Trophoblast cell (in vitro differentiated cells and primary cell): ENCODE results near the gene VCAN.

Experiments
- DNase-seq, 2 donors: peaks; one replicate each; pipeline ENCODE4 v3.0.0-alpha.2; 2016
- H2AFZ ChIP-seq: 2 replicates; pipeline ENCODE4 v1.6.1; 2013; ENCODE audit warnings: low read length, moderate library complexity, mild to moderate bottlenecking; ENCODE audit not compliant: insufficient read depth, poor library complexity
- H2AK5ac ChIP-seq: 2 replicates; pipeline ENCODE4 v1.6.1; 2013; ENCODE audit warnings: mild to moderate bottlenecking, low read length
- H2BK120ac ChIP-seq: 2 replicates; pipeline ENCODE4 v1.6.1; 2013; ENCODE audit warnings: low read length, mild to moderate bottlenecking, moderate library complexity; ENCODE audit not compliant: insufficient read depth, poor library complexity
- H2BK12ac ChIP-seq: 2 replicates; pipeline ENCODE4 v1.6.1; 2013; ENCODE audit warnings: mild to moderate bottlenecking, low read length, moderate library complexity
- H2BK5ac ChIP-seq: 2 replicates; pipeline ENCODE4 v1.6.1; 2013; ENCODE audit warnings: low read length, low read depth, moderate library complexity, mild to moderate bottlenecking; ENCODE audit not compliant: poor library complexity
- H3K14ac ChIP-seq: 2 replicates; pipeline ENCODE4 v1.6.1; 2013; ENCODE audit warnings: mild to moderate bottlenecking, low read length
- H3K18ac ChIP-seq: 2 replicates; pipeline ENCODE4 v1.6.1; 2013; ENCODE audit warnings: mild to moderate bottlenecking, low read length
- H3K23ac ChIP-seq: 2 replicates; pipeline ENCODE4 v1.6.1; 2013; ENCODE audit warnings: low read length
- H3K27ac ChIP-seq: 2 replicates; pipeline ENCODE4 v1.5.1; 2013; ENCODE audit warnings: low read depth, mild to moderate bottlenecking, inconsistent platforms, low read length, moderate library complexity
- H3K27me3 ChIP-seq: 2 replicates; pipeline ENCODE4 v1.6.1; 2013; ENCODE audit warnings: inconsistent platforms, mild to moderate bottlenecking, low read length, moderate library complexity; ENCODE audit not compliant: insufficient read depth
- H3K36me3 ChIP-seq, 2 experiments: 1 replicate in 1 of 2; 2 replicates in 1 of 2; pipeline ENCODE4 v1.6.1; 2013; ENCODE audit warnings: low read length in 2 of 2, mild to moderate bottlenecking in 2 of 2, moderate library complexity in 1 of 2; ENCODE audit not compliant: insufficient read depth in 2 of 2, control insufficient read depth in 1 of 2
- H3K4ac ChIP-seq: 2 replicates; pipeline ENCODE4 v1.6.1; 2013; ENCODE audit warnings: low read depth, mild to moderate bottlenecking, low read length, moderate library complexity
- H3K4me1 ChIP-seq, 2 experiments: 1 replicate in 1 of 2; 2 replicates in 1 of 2; pipeline ENCODE4 v1.6.1; 2013; ENCODE audit warnings: low read length in 2 of 2, mild to moderate bottlenecking in 2 of 2, moderate library complexity in 1 of 2; ENCODE audit not compliant: insufficient read depth in 2 of 2, control insufficient read depth in 1 of 2
- H3K4me2 ChIP-seq: 2 replicates; pipeline ENCODE4 v1.6.1; 2013; ENCODE audit warnings: inconsistent platforms, mild to moderate bottlenecking, low read length, moderate library complexity
- H3K4me3 ChIP-seq: 2 replicates; pipeline ENCODE4 v1.5.1; 2013; ENCODE audit warnings: mild to moderate bottlenecking, low read depth, low read length, inconsistent platforms
- H3K79me1 ChIP-seq: one replicate; pipeline ENCODE4 v1.6.1; 2013; ENCODE audit warnings: low read length
- H3K79me2 ChIP-seq: 2 replicates; pipeline ENCODE4 v1.6.1; 2013; ENCODE audit warnings: low read length, mild to moderate bottlenecking; ENCODE audit not compliant: control insufficient read depth, insufficient read depth, poor library complexity
- H3K9ac ChIP-seq: 2 replicates; pipeline ENCODE4 v1.6.1; 2013; ENCODE audit warnings: mild to moderate bottlenecking, low read length
- H3K9me3 ChIP-seq: 2 replicates; pipeline ENCODE4 v1.6.1; 2013; ENCODE audit warnings: low read depth, mild to moderate bottlenecking, control low read depth, inconsistent platforms, low read length; ENCODE audit not compliant: insufficient read depth
- H4K12ac ChIP-seq: 2 replicates; pipeline ENCODE4 v1.6.1; 2013; ENCODE audit warnings: low read depth, mild to moderate bottlenecking, low read length, moderate library complexity
- H4K8ac ChIP-seq: 2 replicates; pipeline ENCODE4 v1.6.1; 2013; ENCODE audit warnings: low read depth, mild to moderate bottlenecking, low read length, moderate library complexity
- H4K91ac ChIP-seq: one replicate; pipeline ENCODE4 v1.6.1; 2013; ENCODE audit warnings: low read depth, mild to moderate bottlenecking, low read length, moderate library complexity
- WGBS: extraction: QIAGEN DNeasy Blood & Tissue Kit; methylation state at CpG from one replicate; pipeline ENCODE4 v1.1.7; 2013; ENCODE audit warnings: missing lambda C conversion rate; ENCODE audit not compliant: insufficient read length, insufficient coverage; ENCODE audit errors: extremely low coverage; 5-methylcytosine and 5-hydroxymethylcytosine counted together

The VCAN gene

GRCh38 chr5:83551821-83552220 lies 80.3 kb downstream of the VCAN start:
- H3K27ac ChIP-seq = no peak overlapping the region
- no peak overlapping the region for H2AFZ ChIP-seq
- H4K8ac ChIP-seq = no peak overlapping the region
- H3K27me3 ChIP-seq = no peaks in the 10 kb centered on the region
- no peak overlapping the region for H3K4ac ChIP-seq
- no peak overlapping the region for H4K12ac ChIP-seq
- no peak overlapping the region for H3K23ac ChIP-seq
- no peak overlapping the region for H4K91ac ChIP-seq
- H3K4me2 ChIP-seq = no peak overlapping the region
- no peak overlapping the region for H3K9ac ChIP-seq
- no peak overlapping the region for H2AK5ac ChIP-seq
- H3K9me3 ChIP-seq = no peaks in the 10 kb centered on the region
- WGBS = no CpG with 5 or more reads among the region's 1 CpG
- no peak overlapping the region for H3K18ac ChIP-seq
- H3K79me2 ChIP-seq = no peaks in the 10 kb centered on the region
- no peaks in the 10 kb centered on the region for H3K4me1 ChIP-seq
- no peak overlapping the region for H2BK5ac ChIP-seq
- H2BK12ac ChIP-seq = no peak overlapping the region
- H3K79me1 ChIP-seq = no peaks in the 10 kb centered on the region
- no peak overlapping the region for H2BK120ac ChIP-seq
- no peak for DNase-seq
- H3K4me3 ChIP-seq = no peak overlapping the region
- H3K14ac ChIP-seq = no peak overlapping the region
- H3K36me3 ChIP-seq = no peaks in the 10 kb centered on the region

GRCh38 chr5:83552275-83552674 lies 80.7 kb downstream of the VCAN start:
- Histone ChIP-seq H3K9ac (no peak overlapping the region), H4K91ac (no peak overlapping the region), H3K4me1 (no peaks in the 10 kb centered on the region), H3K14ac (no peak overlapping the region), H3K27ac (no peak overlapping the region), H3K79me1 (no peaks in the 10 kb centered on the region), H4K12ac (no peak overlapping the region), H3K79me2 (no peaks in the 10 kb centered on the region), H2AK5ac (no peak overlapping the region), H3K4me2 (no peak overlapping the region), H3K18ac (no peak overlapping the region), H3K9me3 (no peaks in the 10 kb centered on the region), H2BK5ac (no peak overlapping the region), H2AFZ (no peak overlapping the region), H2BK120ac (no peak overlapping the region), H2BK12ac (no peak overlapping the region), H3K27me3 (no peaks in the 10 kb centered on the region), H3K36me3 (no peaks in the 10 kb centered on the region), H4K8ac (no peak overlapping the region), H3K4me3 (no peak overlapping the region), H3K4ac (no peak overlapping the region), H3K23ac (no peak overlapping the region)
- no peak for DNase-seq

GRCh38 chr5:83553000-83553486 lies 81.5 kb downstream of the VCAN start:
- Histone ChIP-seq H2BK120ac (no peak overlapping the region), H3K27ac (no peak overlapping the region), H3K27me3 (no peaks in the 10 kb centered on the region), H4K91ac (no peak overlapping the region), H2BK5ac (no peak overlapping the region), H3K14ac (no peak overlapping the region), H3K9me3 (no peaks in the 10 kb centered on the region), H2BK12ac (no peak overlapping the region), H2AFZ (no peak overlapping the region), H3K23ac (no peak overlapping the region), H2AK5ac (no peak overlapping the region), H3K18ac (no peak overlapping the region), H3K79me1 (no peaks in the 10 kb centered on the region), H4K8ac (no peak overlapping the region), H3K4ac (no peak overlapping the region), H4K12ac (no peak overlapping the region), H3K9ac (no peak overlapping the region), H3K4me1 (no peaks in the 10 kb centered on the region), H3K36me3 (no peaks in the 10 kb centered on the region), H3K79me2 (no peaks in the 10 kb centered on the region), H3K4me3 (no peak overlapping the region), H3K4me2 (no peak overlapping the region)
- no peak for DNase-seq
- WGBS = no CpG with 5 or more reads among the region's 9 CpGs

- Histone ChIP-seq H3K4me1 (no peaks in the 10 kb centered on the region), H4K91ac (no peak overlapping the region), H3K14ac (no peak overlapping the region), H3K4ac (no peak overlapping the region), H3K4me3 (no peak overlapping the region), H3K23ac (no peak overlapping the region), H3K36me3 (no peaks in the 10 kb centered on the region), H2BK12ac (no peak overlapping the region), H3K27ac (no peak overlapping the region), H3K9ac (no peak overlapping the region), H3K9me3 (no peaks in the 10 kb centered on the region), H3K27me3 (no peaks in the 10 kb centered on the region), H4K8ac (no peak overlapping the region), H4K12ac (no peak overlapping the region), H3K79me1 (no peaks in the 10 kb centered on the region), H2BK120ac (no peak overlapping the region), H3K79me2 (no peaks in the 10 kb centered on the region), H3K4me2 (no peak overlapping the region), H2AFZ (no peak overlapping the region), H2BK5ac (no peak overlapping the region), H3K18ac (no peak overlapping the region), H2AK5ac (no peak overlapping the region)
- no CpG with 5 or more reads among the region's 5 CpGs for WGBS
- DNase-seq = no peak
These were observed 82.6 kb downstream of the VCAN start for GRCh38 chr5:83554133-83554532.
